HL-60 (cell line): ENCODE results near the gene TENT4B.

Experiments used
- CTCF ChIP-seq: IDR thresholded peaks from one replicate; pipeline ENCODE4 v1.5.1; 2011; ENCODE audit warnings: low read length, control low read depth, inconsistent platforms; ENCODE audit not compliant: insufficient read depth
- GABPA ChIP-seq: IDR thresholded peaks from 2 replicates; pipeline ENCODE4 v1.6.1; 2012; ENCODE audit warnings: low read depth
- TF ChIP-seq, protein P1 (sequence below): IDR thresholded peaks from 2 replicates; pipeline ENCODE4 v1.6.1; 2012; ENCODE audit warnings: low read depth; ENCODE audit not compliant: insufficient replicate concordance

- TF ChIP-seq CTCF, result no peak
- TF ChIP-seq GABPA, result no peak
- TF ChIP-seq, protein P1, sequence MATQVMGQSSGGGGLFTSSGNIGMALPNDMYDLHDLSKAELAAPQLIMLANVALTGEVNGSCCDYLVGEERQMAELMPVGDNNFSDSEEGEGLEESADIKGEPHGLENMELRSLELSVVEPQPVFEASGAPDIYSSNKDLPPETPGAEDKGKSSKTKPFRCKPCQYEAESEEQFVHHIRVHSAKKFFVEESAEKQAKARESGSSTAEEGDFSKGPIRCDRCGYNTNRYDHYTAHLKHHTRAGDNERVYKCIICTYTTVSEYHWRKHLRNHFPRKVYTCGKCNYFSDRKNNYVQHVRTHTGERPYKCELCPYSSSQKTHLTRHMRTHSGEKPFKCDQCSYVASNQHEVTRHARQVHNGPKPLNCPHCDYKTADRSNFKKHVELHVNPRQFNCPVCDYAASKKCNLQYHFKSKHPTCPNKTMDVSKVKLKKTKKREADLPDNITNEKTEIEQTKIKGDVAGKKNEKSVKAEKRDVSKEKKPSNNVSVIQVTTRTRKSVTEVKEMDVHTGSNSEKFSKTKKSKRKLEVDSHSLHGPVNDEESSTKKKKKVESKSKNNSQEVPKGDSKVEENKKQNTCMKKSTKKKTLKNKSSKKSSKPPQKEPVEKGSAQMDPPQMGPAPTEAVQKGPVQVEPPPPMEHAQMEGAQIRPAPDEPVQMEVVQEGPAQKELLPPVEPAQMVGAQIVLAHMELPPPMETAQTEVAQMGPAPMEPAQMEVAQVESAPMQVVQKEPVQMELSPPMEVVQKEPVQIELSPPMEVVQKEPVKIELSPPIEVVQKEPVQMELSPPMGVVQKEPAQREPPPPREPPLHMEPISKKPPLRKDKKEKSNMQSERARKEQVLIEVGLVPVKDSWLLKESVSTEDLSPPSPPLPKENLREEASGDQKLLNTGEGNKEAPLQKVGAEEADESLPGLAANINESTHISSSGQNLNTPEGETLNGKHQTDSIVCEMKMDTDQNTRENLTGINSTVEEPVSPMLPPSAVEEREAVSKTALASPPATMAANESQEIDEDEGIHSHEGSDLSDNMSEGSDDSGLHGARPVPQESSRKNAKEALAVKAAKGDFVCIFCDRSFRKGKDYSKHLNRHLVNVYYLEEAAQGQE, result no peak
Observed at GRCh38 chr16:50166511-50167500, 13.7 kb downstream of the TENT4B start.
